ENCODE data around the gene MKLN1. TPM values are rescaled to one million over a fixed set of nuclear protein-coding genes. Genes with fewer than 3 reads are reported as not detected.

Gene MKLN1
- total and polyA plus RNA-seq, 5 donors from 2014 or later, result 24.5 to 58.9 (median 34.8) TPM

GRCh38 chr7:131384286-131384635, 56.6 kb downstream of the MKLN1 start:
- H3K27me3 Mint-ChIP-seq, result no peaks in the 10 kb centered on the region
- Histone ChIP-seq H3K4me1 (ENCODE audit: control insufficient read depth, insufficient read depth, low read length, poor library complexity, severe bottlenecking) (peaks cover 20% of the 10 kb centered on the region), H3K27me3 (ENCODE audit: control insufficient read depth, insufficient read depth, low read length) (no peaks in the 10 kb centered on the region), H3K36me3 (ENCODE audit: control insufficient read depth, insufficient read depth, low read length) (peaks cover 6% of the 10 kb centered on the region), H3K27ac (ENCODE audit: insufficient read depth, low read length, poor library complexity, severe bottlenecking) (no peak overlapping the region), H3K4me3 (ENCODE audit: low read depth, low read length) (no peak overlapping the region), H3K9me3 (ENCODE audit: control insufficient read depth in 2 of 2, low read length in 2 of 2) (no peaks in the 10 kb centered on the region)
- peaks cover 17% of the 10 kb centered on the region for H3K36me3 Mint-ChIP-seq
- H3K9me3 Mint-ChIP-seq, result no peaks in the 10 kb centered on the region
- H3K4me3 Mint-ChIP-seq, result no peak overlapping the region
- DNase-seq (no peak), ATAC-seq (ENCODE audit: low read depth in 2 of 2) (no peak)
- H3K4me1 Mint-ChIP-seq, result peaks cover 31 to 65% (median 37%) of the 10 kb centered on the region in 4 donors
- peak overlapping the region in 1 of 3 donors; percentile 3 for H3K27ac Mint-ChIP-seq

- peak overlapping the region in 2 of 3 donors; percentile 2 to 4 for H3K27ac Mint-ChIP-seq
- H3K4me3 ChIP-seq (ENCODE audit: low read depth, low read length), result no peak overlapping the region
- peaks cover 20% of the 10 kb centered on the region for H3K4me1 ChIP-seq (ENCODE audit: control insufficient read depth, insufficient read depth, low read length, poor library complexity, severe bottlenecking)
- no peaks in the 10 kb centered on the region for H3K9me3 Mint-ChIP-seq
- no peak for ATAC-seq (ENCODE audit: low read depth in 2 of 2)
- H3K9me3 ChIP-seq (ENCODE audit: control insufficient read depth in 2 of 2, low read length in 2 of 2), result no peaks in the 10 kb centered on the region
- no peak for DNase-seq
- H3K27me3 ChIP-seq (ENCODE audit: control insufficient read depth, insufficient read depth, low read length), result no peaks in the 10 kb centered on the region
- H3K36me3 ChIP-seq (ENCODE audit: control insufficient read depth, insufficient read depth, low read length), result peaks cover 9% of the 10 kb centered on the region
- H3K27ac ChIP-seq (ENCODE audit: insufficient read depth, low read length, poor library complexity, severe bottlenecking), result no peak overlapping the region
- H3K4me3 Mint-ChIP-seq, result no peak overlapping the region
- no peaks in the 10 kb centered on the region for H3K27me3 Mint-ChIP-seq
- peaks cover 26 to 60% (median 35%) of the 10 kb centered on the region in 4 donors for H3K4me1 Mint-ChIP-seq
- peaks cover 17% of the 10 kb centered on the region for H3K36me3 Mint-ChIP-seq
Measured at GRCh38 chr7:131385039-131385605, 57.4 kb downstream of the MKLN1 start.

DNA sequence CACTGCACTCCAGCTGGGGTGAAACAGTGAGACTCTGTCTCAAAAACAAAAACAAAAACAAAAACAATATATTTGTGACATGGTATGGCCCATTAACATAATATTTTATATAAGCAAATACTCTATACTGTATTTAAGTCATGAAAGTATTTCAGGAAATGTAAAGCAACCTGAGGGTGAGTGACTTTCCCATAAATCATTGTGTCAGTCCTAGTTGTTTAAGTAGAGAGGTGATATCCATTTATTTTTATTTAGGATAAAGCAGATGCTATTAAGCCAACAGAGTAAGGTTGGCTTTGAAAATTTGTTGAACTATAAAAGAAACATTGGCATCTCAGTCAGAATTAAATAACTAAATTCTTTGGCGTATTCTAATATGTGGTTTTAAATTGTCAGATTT, 60.5 kb downstream of the MKLN1 start:
- no peak for DNase-seq
- Histone ChIP-seq H3K27me3 (ENCODE audit: control insufficient read depth, insufficient read depth, low read length) (no peaks in the 10 kb centered on the region), H3K4me3 (ENCODE audit: low read depth, low read length) (no peak overlapping the region), H3K4me1 (ENCODE audit: control insufficient read depth, insufficient read depth, low read length, poor library complexity, severe bottlenecking) (peaks cover 6% of the 10 kb centered on the region), H3K9me3 (ENCODE audit: control insufficient read depth in 2 of 2, low read length in 2 of 2) (no peaks in the 10 kb centered on the region), H3K27ac (ENCODE audit: insufficient read depth, low read length, poor library complexity, severe bottlenecking) (no peak overlapping the region), H3K36me3 (ENCODE audit: control insufficient read depth, insufficient read depth, low read length) (peaks cover 9% of the 10 kb centered on the region)
- Mint-ChIP-seq H3K27me3 (no peaks in the 10 kb centered on the region), H3K9me3 (no peaks in the 10 kb centered on the region), H3K4me1 (peaks cover 24 to 41% (median 32%) of the 10 kb centered on the region in 4 donors), H3K36me3 (peaks cover 24% of the 10 kb centered on the region), H3K4me3 (no peak overlapping the region), H3K27ac (peak overlapping the region in 1 of 3 donors; percentile 30)
- ATAC-seq (ENCODE audit: low read depth in 2 of 2), result no peak

DNA sequence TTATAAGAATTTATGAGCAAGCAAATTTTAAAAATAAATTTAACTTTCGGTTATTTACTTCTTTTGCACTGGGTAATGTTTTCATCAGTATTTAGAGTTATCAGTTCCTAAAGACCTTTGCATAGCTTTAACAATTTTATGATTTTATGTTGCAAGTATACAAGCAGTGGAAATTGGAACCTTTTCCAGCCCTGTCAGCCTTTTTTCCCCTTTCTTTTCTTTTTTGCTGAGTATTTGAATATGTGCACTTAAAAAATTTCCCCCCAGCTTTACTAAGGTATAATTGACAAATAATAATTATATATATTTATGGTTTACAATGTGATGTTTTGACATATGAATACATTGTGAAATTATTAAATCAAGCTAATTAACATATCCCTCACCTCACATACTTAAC, 62.6 kb downstream of the MKLN1 start:
- Histone ChIP-seq H3K36me3 (ENCODE audit: control insufficient read depth, insufficient read depth, low read length) (peaks cover 14% of the 10 kb centered on the region), H3K27me3 (ENCODE audit: control insufficient read depth, insufficient read depth, low read length) (no peaks in the 10 kb centered on the region), H3K4me3 (ENCODE audit: low read depth, low read length) (no peak overlapping the region), H3K27ac (ENCODE audit: insufficient read depth, low read length, poor library complexity, severe bottlenecking) (no peak overlapping the region), H3K4me1 (ENCODE audit: control insufficient read depth, insufficient read depth, low read length, poor library complexity, severe bottlenecking) (no peaks in the 10 kb centered on the region), H3K9me3 (ENCODE audit: control insufficient read depth in 2 of 2, low read length in 2 of 2) (no peaks in the 10 kb centered on the region)
- ATAC-seq (ENCODE audit: low read depth in 2 of 2), result no peak
- Mint-ChIP-seq H3K4me3 (no peak overlapping the region), H3K9me3 (no peaks in the 10 kb centered on the region), H3K27me3 (no peaks in the 10 kb centered on the region), H3K27ac (no peak overlapping the region), H3K4me1 (peaks cover 7 to 24% (median 18%) of the 10 kb centered on the region in 4 donors), H3K36me3 (peaks cover 24% of the 10 kb centered on the region)
- DNase-seq, result no peak

DNA sequence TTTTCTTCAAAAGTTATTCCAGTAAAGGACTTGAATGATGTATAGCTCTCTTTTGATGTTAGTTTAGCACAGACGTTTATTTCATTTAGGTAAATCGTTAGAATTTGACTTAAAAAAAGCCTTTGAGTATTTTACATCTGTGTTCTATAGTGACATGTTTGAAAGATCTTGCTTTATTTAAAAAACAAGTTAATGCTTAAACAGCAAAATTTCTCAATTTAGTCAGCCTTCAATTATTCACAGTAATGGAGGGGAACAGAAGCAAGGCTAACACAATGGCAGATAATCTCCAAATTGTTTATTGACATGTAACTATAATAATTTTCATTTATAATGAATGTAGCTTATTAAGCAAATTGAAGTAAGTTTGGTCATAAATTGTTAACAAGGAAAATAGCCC, 63.5 kb downstream of the MKLN1 start:
- ATAC-seq (ENCODE audit: low read depth in 2 of 2) (no peak), DNase-seq (no peak)
- H3K27ac ChIP-seq (ENCODE audit: insufficient read depth, low read length, poor library complexity, severe bottlenecking), result no peak overlapping the region
- no peak overlapping the region for H3K4me3 ChIP-seq (ENCODE audit: low read depth, low read length)
- Mint-ChIP-seq H3K4me1 (peaks cover 7 to 24% (median 18%) of the 10 kb centered on the region in 4 donors), H3K27ac (no peak overlapping the region), H3K9me3 (no peaks in the 10 kb centered on the region), H3K27me3 (no peaks in the 10 kb centered on the region), H3K4me3 (no peak overlapping the region), H3K36me3 (peaks cover 24% of the 10 kb centered on the region)
- peaks cover 14% of the 10 kb centered on the region for H3K36me3 ChIP-seq (ENCODE audit: control insufficient read depth, insufficient read depth, low read length)
- no peaks in the 10 kb centered on the region for H3K4me1 ChIP-seq (ENCODE audit: control insufficient read depth, insufficient read depth, low read length, poor library complexity, severe bottlenecking)
- no peaks in the 10 kb centered on the region for H3K27me3 ChIP-seq (ENCODE audit: control insufficient read depth, insufficient read depth, low read length)
- no peaks in the 10 kb centered on the region for H3K9me3 ChIP-seq (ENCODE audit: control insufficient read depth in 2 of 2, low read length in 2 of 2)

DNA sequence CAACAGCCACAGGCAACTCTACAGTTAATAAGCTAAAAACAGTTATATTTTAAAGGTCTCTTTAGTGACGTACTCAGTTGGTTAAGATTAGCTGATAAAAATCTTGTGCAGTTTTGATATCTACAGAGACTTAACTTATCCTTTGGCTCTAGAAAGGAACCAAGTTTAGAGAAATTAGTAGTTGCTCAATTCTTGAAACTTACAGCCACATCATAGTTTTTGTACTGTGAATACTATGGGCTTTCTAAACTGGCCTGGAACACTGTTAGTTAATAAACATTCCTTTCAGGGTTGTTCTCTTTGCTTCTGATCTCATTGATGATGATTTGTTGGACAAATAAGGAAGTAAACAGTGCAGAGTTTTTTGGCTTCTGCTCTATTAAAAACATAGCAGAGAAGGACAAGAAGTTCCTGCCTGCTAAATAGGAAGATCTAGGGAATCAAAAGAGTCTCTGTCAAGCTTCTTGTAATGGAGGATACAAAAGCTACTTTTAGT, 73.1 kb downstream of the MKLN1 start:
- no peaks in the 10 kb centered on the region for H3K27me3 ChIP-seq (ENCODE audit: control insufficient read depth, insufficient read depth, low read length)
- Mint-ChIP-seq H3K9me3 (peaks cover 0 to 10% (median 0%) of the 10 kb centered on the region in 7 donors), H3K4me1 (peaks cover 20 to 39% (median 32%) of the 10 kb centered on the region in 4 donors), H3K27me3 (no peaks in the 10 kb centered on the region), H3K27ac (no peak overlapping the region), H3K4me3 (peak overlapping the region in 1 of 4 donors; percentile 14), H3K36me3 (peaks cover 57% of the 10 kb centered on the region)
- H3K36me3 ChIP-seq (ENCODE audit: control insufficient read depth, insufficient read depth, low read length), result peaks cover 36% of the 10 kb centered on the region
- no peak overlapping the region for H3K27ac ChIP-seq (ENCODE audit: insufficient read depth, low read length, poor library complexity, severe bottlenecking)
- peaks cover 0 to 6% of the 10 kb centered on the region in 2 experiments for H3K9me3 ChIP-seq (ENCODE audit: control insufficient read depth in 2 of 2, low read length in 2 of 2)
- H3K4me1 ChIP-seq (ENCODE audit: control insufficient read depth, insufficient read depth, low read length, poor library complexity, severe bottlenecking), result no peaks in the 10 kb centered on the region
- DNase-seq, result no peak
- H3K4me3 ChIP-seq (ENCODE audit: low read depth, low read length), result no peak overlapping the region
- ATAC-seq (ENCODE audit: low read depth in 2 of 2), result peak; percentile 28 to 42

- H3K36me3 ChIP-seq (ENCODE audit: control insufficient read depth, insufficient read depth, low read length), result peaks cover 36% of the 10 kb centered on the region
- Mint-ChIP-seq H3K4me3 (no peak overlapping the region), H3K9me3 (peaks cover 0 to 10% (median 0%) of the 10 kb centered on the region in 7 donors)
Measured at GRCh38 chr7:131401194-131401593, 73.5 kb downstream of the MKLN1 start.

GRCh38 chr7:131403322-131403721, 75.6 kb downstream of the MKLN1 start:
- Mint-ChIP-seq H3K4me1 (peaks cover 34 to 45% (median 38%) of the 10 kb centered on the region in 4 donors), H3K27ac (no peak overlapping the region), H3K9me3 (peaks cover 0 to 10% (median 1%) of the 10 kb centered on the region in 7 donors), H3K36me3 (peaks cover 50% of the 10 kb centered on the region), H3K27me3 (no peaks in the 10 kb centered on the region), H3K4me3 (no peak overlapping the region)
- H3K36me3 ChIP-seq (ENCODE audit: control insufficient read depth, insufficient read depth, low read length), result peaks cover 31% of the 10 kb centered on the region
- H3K9me3 ChIP-seq (ENCODE audit: control insufficient read depth in 2 of 2, low read length in 2 of 2), result peaks cover 0 to 6% of the 10 kb centered on the region in 2 experiments
- ATAC-seq (ENCODE audit: low read depth in 2 of 2), result no peak
- H3K4me3 ChIP-seq (ENCODE audit: low read depth, low read length), result no peak overlapping the region
- no peaks in the 10 kb centered on the region for H3K4me1 ChIP-seq (ENCODE audit: control insufficient read depth, insufficient read depth, low read length, poor library complexity, severe bottlenecking)
- H3K27me3 ChIP-seq (ENCODE audit: control insufficient read depth, insufficient read depth, low read length), result no peaks in the 10 kb centered on the region
- DNase-seq, result no peak
- H3K27ac ChIP-seq (ENCODE audit: insufficient read depth, low read length, poor library complexity, severe bottlenecking), result no peak overlapping the region

More at GRCh38 chr7:131401194-131401593, 73.5 kb downstream of the MKLN1 start:
- ATAC-seq (ENCODE audit: low read depth in 2 of 2) (no peak), DNase-seq (no peak)
- H3K27ac Mint-ChIP-seq, result no peak overlapping the region
- Histone ChIP-seq H3K27ac (ENCODE audit: insufficient read depth, low read length, poor library complexity, severe bottlenecking) (no peak overlapping the region), H3K9me3 (ENCODE audit: control insufficient read depth in 2 of 2, low read length in 2 of 2) (peaks cover 0 to 6% of the 10 kb centered on the region in 2 experiments), H3K27me3 (ENCODE audit: control insufficient read depth, insufficient read depth, low read length) (no peaks in the 10 kb centered on the region), H3K4me3 (ENCODE audit: low read depth, low read length) (no peak overlapping the region), H3K4me1 (ENCODE audit: control insufficient read depth, insufficient read depth, low read length, poor library complexity, severe bottlenecking) (no peaks in the 10 kb centered on the region)
- H3K4me1 Mint-ChIP-seq, result peaks cover 20 to 39% (median 31%) of the 10 kb centered on the region in 4 donors
- H3K36me3 Mint-ChIP-seq, result peaks cover 57% of the 10 kb centered on the region
- no peaks in the 10 kb centered on the region for H3K27me3 Mint-ChIP-seq
